Inferior parietal cortex (tissue), 1 donor: ENCODE results near the gene GMEB2.

Source experiments
- DNase-seq: peaks from one replicate; pipeline ENCODE4 v3.0.0-alpha.2; 2016; ENCODE audit errors: extremely low spot score

GMEB2 gene

GRCh38 chr20:63545814-63546213 is 81.1 kb downstream of the GMEB2 start:
- DNase-seq: no peak

DNA sequence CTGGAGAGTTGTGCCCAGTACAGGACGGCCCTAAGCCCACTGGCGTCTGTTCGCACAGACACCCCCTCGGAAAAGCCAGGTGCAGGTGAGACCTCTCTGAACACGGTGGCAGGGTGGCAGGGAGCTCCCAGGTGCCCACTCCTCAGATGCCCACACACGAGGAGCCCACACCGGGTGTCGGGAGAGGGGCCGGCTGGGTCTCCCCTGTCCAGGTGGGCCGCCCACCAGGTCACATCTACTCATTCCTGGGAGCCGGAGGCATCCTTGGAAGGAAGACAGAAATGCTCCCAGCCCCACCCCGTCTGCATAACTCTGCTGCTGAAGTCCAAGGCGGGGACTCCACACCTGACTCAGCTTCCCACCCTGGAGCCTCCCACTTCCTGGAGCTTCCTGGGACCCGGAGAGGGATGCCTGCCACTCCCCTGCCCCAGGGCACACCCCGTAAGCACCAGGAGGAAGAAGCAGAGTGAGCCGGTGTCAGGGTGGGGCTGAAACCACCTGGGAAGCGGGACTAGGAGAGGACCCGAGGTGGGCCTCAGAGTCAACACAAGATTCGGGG is 81.9 kb downstream of the GMEB2 start:
- DNase-seq: no peak

DNA sequence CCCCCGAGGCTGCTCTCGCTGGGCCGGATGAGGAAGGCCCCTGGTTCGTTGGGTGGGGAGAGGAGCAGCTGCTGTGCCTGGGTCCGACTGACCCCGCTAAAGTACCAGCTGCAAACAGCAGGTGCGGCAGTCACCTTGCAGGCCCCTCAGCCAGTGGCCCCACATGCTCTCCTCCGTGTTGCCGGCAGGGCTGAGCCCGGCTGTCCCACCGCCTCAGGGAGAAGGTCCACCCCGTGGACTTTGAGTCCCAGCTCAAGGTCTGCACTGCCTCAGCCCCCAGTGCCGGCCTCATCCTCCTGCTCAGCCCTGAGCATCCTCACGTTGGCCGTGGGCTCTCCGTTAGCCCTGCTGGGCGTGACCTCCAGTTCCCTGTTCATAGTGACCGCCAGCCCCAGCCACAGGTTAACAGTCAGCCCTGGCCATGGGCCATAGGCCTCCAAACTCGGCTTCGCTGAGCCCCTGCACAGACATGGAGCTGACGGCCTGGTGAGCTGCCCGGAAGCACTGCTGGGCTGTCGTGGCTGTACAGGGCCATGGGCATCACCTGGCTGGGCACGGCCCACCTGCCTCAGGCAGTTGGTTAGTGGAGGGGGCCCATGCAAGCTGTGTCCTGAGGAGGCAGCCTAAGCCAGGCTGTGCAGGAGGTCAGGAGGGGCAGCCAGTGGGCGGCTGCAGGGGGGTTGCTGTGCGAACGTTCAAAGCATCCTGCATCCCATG is 82.5 kb downstream of the GMEB2 start:
- DNase-seq: no peak

DNA sequence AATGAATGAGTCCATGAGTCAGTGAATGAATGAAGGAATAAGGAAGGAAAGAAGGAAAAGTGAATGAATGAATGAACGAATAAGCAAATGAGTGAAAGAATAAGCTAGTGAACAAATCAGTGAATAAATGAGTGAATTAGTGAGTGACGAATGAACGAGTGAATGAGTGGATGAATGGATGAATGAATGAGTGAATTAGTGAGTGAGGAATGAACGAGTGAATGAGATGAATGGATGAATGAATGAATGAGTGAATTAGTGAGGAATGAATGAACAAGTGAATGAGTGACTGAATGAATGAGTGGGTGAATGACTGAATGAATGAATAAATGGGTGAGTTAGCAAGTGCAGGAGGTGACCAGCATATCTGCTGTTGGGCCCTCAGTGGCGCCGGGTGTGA is 83.2 kb downstream of the GMEB2 start:
- no peak for DNase-seq

DNA sequence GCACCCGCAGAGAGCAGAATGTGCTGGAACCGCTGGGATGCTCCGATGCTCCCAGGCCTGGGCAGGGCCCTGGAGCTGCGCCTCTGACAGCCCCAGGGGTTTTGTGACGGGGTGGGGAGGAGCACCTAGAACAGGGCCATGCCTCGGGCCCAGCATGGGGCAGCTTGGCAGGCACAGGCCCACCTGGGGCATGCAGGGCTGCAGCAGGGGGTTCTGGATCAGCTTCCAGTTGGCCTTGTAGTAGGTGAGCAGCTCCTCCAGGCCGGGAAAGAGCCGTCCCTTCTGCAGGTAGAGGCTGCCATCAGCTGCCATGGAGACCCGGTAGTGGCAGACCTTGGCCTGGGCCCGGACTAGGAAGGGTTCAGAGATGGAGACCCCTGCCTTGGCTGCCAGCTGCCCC is 83.8 kb downstream of the GMEB2 start:
- no peak for DNase-seq

DNA sequence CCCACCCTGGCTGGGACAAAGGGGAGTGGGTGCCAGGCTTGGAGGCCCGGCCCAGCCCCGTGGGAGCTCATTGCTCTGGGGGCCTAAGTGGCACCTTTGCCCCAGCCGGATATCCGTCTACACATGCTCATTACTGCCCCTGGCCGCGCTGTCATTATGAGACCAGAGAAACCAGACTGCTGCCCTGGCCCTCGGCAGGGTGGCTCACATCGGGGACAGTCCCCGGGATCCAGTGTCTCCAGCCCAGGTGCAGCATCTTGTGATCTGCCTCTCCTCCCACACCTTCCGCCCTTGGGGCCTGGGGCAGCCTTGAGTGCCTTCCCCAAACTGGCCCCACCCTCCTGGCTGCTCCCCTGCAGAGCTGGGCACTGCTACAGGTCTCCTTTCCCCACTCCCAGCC is 84.2 kb downstream of the GMEB2 start:
- DNase-seq: no peak

DNA sequence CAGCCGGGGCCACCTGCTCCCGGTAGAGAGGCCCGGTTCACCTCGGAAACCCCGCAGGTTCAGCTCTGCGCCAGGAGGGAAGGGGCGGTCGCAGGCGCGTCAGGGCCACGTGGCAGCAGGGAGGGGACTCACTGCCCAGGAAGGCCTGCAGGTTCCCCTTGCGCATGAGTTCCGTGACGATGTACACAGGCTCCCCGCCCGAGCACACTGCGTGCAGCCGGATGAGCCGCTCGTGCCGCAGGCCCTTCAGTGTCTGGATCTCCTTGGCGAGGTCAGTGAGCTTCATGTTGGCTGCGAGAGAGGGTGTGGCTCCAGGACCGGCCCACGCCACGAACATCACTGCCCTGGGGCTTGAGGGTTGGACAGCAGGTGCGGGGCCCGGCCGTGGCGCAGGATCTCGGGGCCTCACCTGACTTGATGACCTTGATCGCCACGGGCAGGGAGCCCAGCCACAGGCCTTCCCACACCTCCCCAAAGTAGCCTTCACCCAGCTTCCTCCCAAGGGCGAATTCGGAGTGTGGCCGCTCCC is 84.8 kb downstream of the GMEB2 start:
- DNase-seq: no peak

DNA sequence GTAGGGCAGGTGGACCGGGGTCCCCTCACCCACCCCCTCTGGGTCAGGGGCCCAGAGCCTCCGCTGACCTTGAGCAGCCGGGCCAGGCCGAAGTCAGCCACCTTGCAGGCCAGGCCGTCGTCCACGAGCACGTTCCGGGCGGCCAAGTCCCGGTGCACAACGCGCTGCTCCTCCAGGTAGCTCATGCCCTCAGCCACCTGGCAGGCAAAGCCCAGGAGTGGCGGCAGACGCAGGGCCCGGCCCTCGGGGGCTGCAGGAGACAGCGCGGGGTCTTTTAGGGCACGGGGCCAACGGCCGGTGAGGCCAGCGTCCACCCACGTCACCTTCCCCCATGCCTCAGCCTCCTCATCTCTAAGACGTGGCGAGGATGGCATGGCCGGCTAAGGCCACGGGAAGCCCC is 85.5 kb downstream of the GMEB2 start:
- DNase-seq: no peak

GRCh38 chr20:63540417-63541186 is 86.3 kb downstream of the GMEB2 start:
- no peak for DNase-seq

- no peak for DNase-seq
Observed at GRCh38 chr20:63539441-63540370, 87.2 kb downstream of the GMEB2 start.

DNA sequence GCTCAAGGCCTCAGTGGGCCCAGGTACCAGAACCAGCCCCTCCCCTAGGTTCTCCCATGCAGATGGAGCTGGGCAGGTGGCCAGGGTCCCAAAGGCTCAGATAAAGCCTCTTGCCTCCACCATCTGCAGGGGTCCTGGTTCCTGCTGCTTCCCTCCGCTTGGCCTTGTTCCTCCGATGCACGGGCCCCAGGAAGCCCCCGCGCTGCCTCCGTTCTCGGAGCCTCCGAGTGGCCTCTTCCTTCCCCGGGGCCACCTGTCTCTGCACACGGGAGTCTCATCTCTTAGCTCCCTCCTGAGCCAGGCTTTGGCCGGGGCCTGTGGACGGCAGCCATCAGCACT is 87.8 kb downstream of the GMEB2 start:
- no peak for DNase-seq

GRCh38 chr20:63538204-63539091 is 88.5 kb downstream of the GMEB2 start:
- DNase-seq: no peak
